Measurements from ENCODE around the gene PGK2.

The PGK2 gene

GRCh38 chr6:49744259-49744658 lies 42.8 kb downstream of the PGK2 start, which contains the start of gene CRISP3:
CRISP3 (minus strand) TSS chr6:49744388; CDS start chr6:49744367, 21 bp downstream.
- ChIA-PET POLR2A (no interaction called here), CTCF (no interaction called here)
- no peak for DNase-seq (ENCODE audit: extremely low spot score)
- TF ChIP-seq ELF4 (IDR thresholded peaks at IDR 0.05), result no peak
- TF ChIP-seq LEF1 (IDR thresholded peaks at IDR 0.05; ENCODE audit: borderline replicate concordance), result no peak
- no peak for TF ChIP-seq CTBP1 (IDR thresholded peaks at IDR 0.05; ENCODE audit: borderline replicate concordance)
- no peak for TF ChIP-seq BHLHE40 (IDR thresholded peaks at IDR 0.05; ENCODE audit: borderline replicate concordance)
- TF ChIP-seq FOXM1 (IDR thresholded peaks at IDR 0.05; ENCODE audit: borderline replicate concordance), result no peak
- no peak for TF ChIP-seq ZNF384 (IDR thresholded peaks at IDR 0.05)
- TF ChIP-seq SUZ12 (IDR thresholded peaks at IDR 0.05), result no peak
- no peak for TF ChIP-seq L3MBTL2 (conservative IDR thresholded peaks at IDR 0.05)
- no peak for TF ChIP-seq HDGF (IDR thresholded peaks at IDR 0.05; ENCODE audit: borderline replicate concordance)
- no peak for TF ChIP-seq ARNT (IDR thresholded peaks at IDR 0.05)
- no peak for TF ChIP-seq PKNOX1 (IDR thresholded peaks at IDR 0.05)
- TF ChIP-seq FOXK2 (IDR thresholded peaks at IDR 0.05), result no peak
- TF ChIP-seq NFRKB (IDR thresholded peaks at IDR 0.05), result no peak
- no peak for TF ChIP-seq SP1 (IDR thresholded peaks at IDR 0.05)
- no peak for TF ChIP-seq FOXA1 (IDR thresholded peaks at IDR 0.05)
- no peak for TF ChIP-seq TARDBP (IDR thresholded peaks at IDR 0.05)

- CTCF ChIA-PET, result no interaction called here
- TF ChIP-seq ARNT (IDR thresholded peaks at IDR 0.05) (no peak), TARDBP (IDR thresholded peaks at IDR 0.05) (no peak), FOXA1 (IDR thresholded peaks at IDR 0.05) (no peak), FOXM1 (IDR thresholded peaks at IDR 0.05; ENCODE audit: borderline replicate concordance) (no peak), CTBP1 (IDR thresholded peaks at IDR 0.05; ENCODE audit: borderline replicate concordance) (no peak), SUZ12 (IDR thresholded peaks at IDR 0.05) (no peak), SP1 (IDR thresholded peaks at IDR 0.05) (no peak), BHLHE40 (IDR thresholded peaks at IDR 0.05; ENCODE audit: borderline replicate concordance) (no peak), FOXK2 (IDR thresholded peaks at IDR 0.05) (no peak), L3MBTL2 (conservative IDR thresholded peaks at IDR 0.05) (no peak), HDGF (IDR thresholded peaks at IDR 0.05; ENCODE audit: borderline replicate concordance) (no peak), ELF4 (IDR thresholded peaks at IDR 0.05) (no peak), ZNF384 (IDR thresholded peaks at IDR 0.05) (no peak), NFRKB (IDR thresholded peaks at IDR 0.05) (no peak), PKNOX1 (IDR thresholded peaks at IDR 0.05) (no peak), LEF1 (IDR thresholded peaks at IDR 0.05; ENCODE audit: borderline replicate concordance) (no peak)
- DNase-seq (ENCODE audit: extremely low spot score), result no peak
- POLR2A ChIA-PET, result no interaction called here
Measured at GRCh38 chr6:49743429-49743828, 43.7 kb downstream of the PGK2 start.

GRCh38 chr6:49739423-49739822 lies 47.7 kb downstream of the PGK2 start:
- POLR2A ChIA-PET, result no interaction called here
- CTCF ChIA-PET, result no interaction called here
- DNase-seq (ENCODE audit: extremely low spot score), result no peak
- TF ChIP-seq BHLHE40 (IDR thresholded peaks at IDR 0.05; ENCODE audit: borderline replicate concordance) (no peak), NFRKB (IDR thresholded peaks at IDR 0.05) (no peak), ELF4 (IDR thresholded peaks at IDR 0.05) (no peak), L3MBTL2 (conservative IDR thresholded peaks at IDR 0.05) (no peak), FOXK2 (IDR thresholded peaks at IDR 0.05) (no peak), ZNF384 (IDR thresholded peaks at IDR 0.05) (no peak), SP1 (IDR thresholded peaks at IDR 0.05) (no peak), TARDBP (IDR thresholded peaks at IDR 0.05) (no peak), FOXA1 (IDR thresholded peaks at IDR 0.05) (no peak), CTBP1 (IDR thresholded peaks at IDR 0.05; ENCODE audit: borderline replicate concordance) (no peak), FOXM1 (IDR thresholded peaks at IDR 0.05; ENCODE audit: borderline replicate concordance) (no peak), LEF1 (IDR thresholded peaks at IDR 0.05; ENCODE audit: borderline replicate concordance) (no peak), HDGF (IDR thresholded peaks at IDR 0.05; ENCODE audit: borderline replicate concordance) (no peak), SUZ12 (IDR thresholded peaks at IDR 0.05) (no peak)

GRCh38 chr6:49736017-49736508 lies 51.0 kb downstream of the PGK2 start:
- TF ChIP-seq ELF4 (IDR thresholded peaks at IDR 0.05) (no peak), FOXA1 (IDR thresholded peaks at IDR 0.05) (no peak)
- ChIA-PET POLR2A (no interaction called here), CTCF (no interaction called here)
- no peak for DNase-seq (ENCODE audit: extremely low spot score)

Data from HEK293T (cell line).